Astrocyte of the cerebellum (primary cell): Measurements from ENCODE around the gene SPATA21.

Source experiments
- DNase-seq: peaks from one replicate; pipeline ENCODE4 v3.0.0-alpha.2; 2011; ENCODE audit warnings: low read depth
- H3K4me3 ChIP-seq: 2 replicates; pipeline ENCODE4 v1.5.1; 2011; ENCODE audit warnings: mild to moderate bottlenecking, low read depth, low read length, moderate library complexity
- in situ Hi-C: cut with HindIII; loops from 2 replicates; pipeline ENCODE4 v1.10.0; 2017; ENCODE audit warnings: low sequenced_read_pairs
- TF ChIP-seq, protein P1 (sequence below): IDR thresholded peaks from 2 replicates; pipeline ENCODE4 v1.5.1; 2012; ENCODE audit warnings: low read length, low read depth, moderate library complexity, mild to moderate bottlenecking; ENCODE audit errors: missing control alignments

Gene SPATA21

DNA sequence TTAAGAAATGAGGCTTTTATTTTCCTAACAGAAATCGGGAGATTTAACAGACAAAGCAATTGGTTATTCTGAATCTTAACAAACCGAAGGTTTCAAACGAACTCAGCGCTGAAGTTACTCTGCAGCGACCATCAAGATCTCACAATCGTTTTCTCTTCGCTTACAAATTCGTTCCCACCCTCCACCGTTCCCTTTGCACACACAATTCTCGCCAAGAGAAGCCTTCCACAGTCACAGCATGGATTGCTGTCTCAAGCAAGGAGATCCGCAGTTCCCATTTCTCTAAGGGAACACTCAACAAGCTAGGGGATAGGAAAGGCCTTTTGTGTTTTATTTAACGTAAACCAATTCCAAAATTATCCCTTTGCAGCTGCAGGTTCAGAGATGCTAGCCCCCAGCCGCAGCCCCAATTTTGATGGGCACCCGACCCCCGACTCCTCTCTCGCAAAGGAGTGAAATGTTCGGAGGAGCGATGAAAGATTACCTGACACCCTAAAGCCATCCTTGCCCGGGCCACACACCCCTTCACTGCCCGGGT lies 85.7 kb downstream of the SPATA21 start:
- no peak for DNase-seq
- TF ChIP-seq, protein P1, sequence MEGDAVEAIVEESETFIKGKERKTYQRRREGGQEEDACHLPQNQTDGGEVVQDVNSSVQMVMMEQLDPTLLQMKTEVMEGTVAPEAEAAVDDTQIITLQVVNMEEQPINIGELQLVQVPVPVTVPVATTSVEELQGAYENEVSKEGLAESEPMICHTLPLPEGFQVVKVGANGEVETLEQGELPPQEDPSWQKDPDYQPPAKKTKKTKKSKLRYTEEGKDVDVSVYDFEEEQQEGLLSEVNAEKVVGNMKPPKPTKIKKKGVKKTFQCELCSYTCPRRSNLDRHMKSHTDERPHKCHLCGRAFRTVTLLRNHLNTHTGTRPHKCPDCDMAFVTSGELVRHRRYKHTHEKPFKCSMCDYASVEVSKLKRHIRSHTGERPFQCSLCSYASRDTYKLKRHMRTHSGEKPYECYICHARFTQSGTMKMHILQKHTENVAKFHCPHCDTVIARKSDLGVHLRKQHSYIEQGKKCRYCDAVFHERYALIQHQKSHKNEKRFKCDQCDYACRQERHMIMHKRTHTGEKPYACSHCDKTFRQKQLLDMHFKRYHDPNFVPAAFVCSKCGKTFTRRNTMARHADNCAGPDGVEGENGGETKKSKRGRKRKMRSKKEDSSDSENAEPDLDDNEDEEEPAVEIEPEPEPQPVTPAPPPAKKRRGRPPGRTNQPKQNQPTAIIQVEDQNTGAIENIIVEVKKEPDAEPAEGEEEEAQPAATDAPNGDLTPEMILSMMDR = no peak
- peak overlapping the region; percentile 92 for H3K4me3 ChIP-seq
- in situ Hi-C loops = no loop called here

DNA sequence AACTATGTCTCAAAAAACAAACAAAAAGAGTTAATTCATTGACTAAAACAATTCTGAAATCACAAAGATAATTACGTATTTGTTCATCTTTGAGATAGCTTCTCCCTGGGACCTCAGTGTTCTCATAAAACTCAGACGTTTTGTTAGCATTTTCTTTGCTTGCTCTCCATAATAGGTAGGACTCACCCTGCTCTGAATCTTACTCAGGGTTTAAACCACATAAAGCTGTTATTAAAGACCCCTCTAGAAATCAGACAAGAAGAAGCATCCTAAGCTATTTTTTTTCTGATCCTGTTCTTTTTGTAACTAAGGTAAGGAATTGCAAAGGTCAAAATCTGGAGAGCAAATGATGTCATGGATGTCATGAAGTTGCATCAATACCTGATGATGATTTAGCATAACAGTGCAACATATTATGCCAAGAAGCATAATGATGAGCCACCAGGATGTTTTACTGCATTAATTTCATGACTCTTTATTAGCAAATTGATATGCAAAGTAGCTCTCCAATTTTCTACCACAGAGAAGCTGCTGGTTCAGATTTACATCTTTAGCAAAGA lies 87.3 kb downstream of the SPATA21 start:
- TF ChIP-seq, protein P1 = no peak
- DNase-seq = no peak
- no peak overlapping the region for H3K4me3 ChIP-seq
- in situ Hi-C loops = no loop called here
